CD4-positive, alpha-beta T cell (primary cell): ENCODE measurements around the gene C10orf95. TPM values are rescaled to one million over a fixed set of nuclear protein-coding genes. Genes with fewer than 3 reads are reported as not detected.

Experiments
- ATAC-seq: fragments of 200-7000 bp; cut with Tn5 transposase; one replicate; pipeline ENCODE4 v1.10.0; 2022; ENCODE audit warnings: mild to moderate bottlenecking; ENCODE audit not compliant: poor library complexity
- CTCF ChIA-PET: fragments of 350-600 bp; sonication (Branson Sonifier 250); formaldehyde crosslinking; loops from one replicate; lab custom pipeline; 2021; ENCODE audit warnings: antibody characterized with exemption, inconsistent platforms; lab: Charles Lee
- POLR2A ChIA-PET: fragments of 350-600 bp; sonication (Branson Sonifier 250); formaldehyde crosslinking; loops from one replicate; lab custom pipeline; 2021; ENCODE audit warnings: antibody characterized with exemption, inconsistent platforms; lab: Charles Lee
- DNase-seq, 14 experiments: peaks; one replicate each; pipeline ENCODE4 v3.0.0-alpha.2; 2013 to 2020; ENCODE audit warnings: mixed read lengths in 2 of 14
- H3K27ac ChIP-seq, 2 donors: one replicate each; pipeline versions ENCODE4 v1.5.1 to v1.7.0; 2013; ENCODE audit warnings: low read length in 2 of 2, low read depth in 1 of 2, mild to moderate bottlenecking in 1 of 2
- H3K27me3 ChIP-seq, 2 experiments: 1 replicate in 1 of 2; 2 replicates in 1 of 2; pipeline versions ENCODE4 v1.6.1 to v1.7.0; 2013; ENCODE audit warnings: low read length in 2 of 2, control low read depth in 1 of 2, mild to moderate bottlenecking in 1 of 2, moderate library complexity in 1 of 2; ENCODE audit not compliant: insufficient read depth in 2 of 2, control insufficient read depth in 1 of 2
- H3K36me3 ChIP-seq: one replicate; pipeline ENCODE4 v1.6.1; 2013; ENCODE audit warnings: low read length, control low read depth; ENCODE audit not compliant: insufficient read depth
- H3K4me1 ChIP-seq: one replicate; pipeline ENCODE4 v1.6.1; 2013; ENCODE audit warnings: low read length, control low read depth; ENCODE audit not compliant: insufficient read depth
- H3K4me3 ChIP-seq: one replicate; pipeline ENCODE4 v1.5.1; 2013; ENCODE audit warnings: mild to moderate bottlenecking, low read length, moderate library complexity
- H3K9me3 ChIP-seq, 2 experiments: 1 replicate in 1 of 2; 2 replicates in 1 of 2; pipeline versions ENCODE4 v1.6.1 to v1.7.0; 2013; ENCODE audit warnings: low read length in 2 of 2, mild to moderate bottlenecking in 2 of 2, control low read depth in 1 of 2, moderate library complexity in 1 of 2; ENCODE audit not compliant: control insufficient read depth in 1 of 2, insufficient read depth in 1 of 2
- H3K27ac Mint-ChIP-seq: one replicate; pipeline ENCODE4 v1.8.0; 2020; ENCODE audit warnings: mixed read lengths
- H3K27me3 Mint-ChIP-seq: one replicate; pipeline ENCODE4 v1.8.0; 2021; ENCODE audit warnings: mixed read lengths
- H3K36me3 Mint-ChIP-seq: one replicate; pipeline ENCODE4 v1.8.0; 2021; ENCODE audit warnings: low read depth, mixed read lengths
- H3K4me1 Mint-ChIP-seq: one replicate; pipeline ENCODE4 v1.8.0; 2021; ENCODE audit warnings: low read depth, mixed read lengths
- H3K4me3 Mint-ChIP-seq: one replicate; pipeline ENCODE4 v1.8.0; 2020; ENCODE audit warnings: mild to moderate bottlenecking, mixed read lengths
- H3K9me3 Mint-ChIP-seq: one replicate; pipeline ENCODE4 v1.8.0; 2020; ENCODE audit warnings: mixed read lengths
- intact Hi-C, 2 experiments: fragments of 100-400 bp; cut with DNase I in 1 of 2; cut with micrococcal nuclease in 1 of 2; formaldehyde crosslinking; loops; one replicate each; pipeline versions ENCODE4 v1.15.1 to v1.9.0; 2023 to 2025; cut with DNase I, micrococcal nuclease
- total RNA-seq, 174 experiments: library from RNA in 2 of 174; stranded (reverse) in 2 of 174; gene quantifications; one replicate each; pipeline ENCODE4 v1.2.3 and lab custom pipeline; 2021 to 2026
- TF ChIP-seq, protein P1 (sequence below): fragments of 200-600 bp; IDR thresholded peaks from one replicate; pipeline ENCODE4 v1.8.0; 2022; ENCODE audit warnings: antibody characterized with exemption, mild to moderate bottlenecking

C10orf95 gene
- total RNA-seq, 2 experiments from 2014 or later: 0.16 to 0.28 TPM

DNA sequence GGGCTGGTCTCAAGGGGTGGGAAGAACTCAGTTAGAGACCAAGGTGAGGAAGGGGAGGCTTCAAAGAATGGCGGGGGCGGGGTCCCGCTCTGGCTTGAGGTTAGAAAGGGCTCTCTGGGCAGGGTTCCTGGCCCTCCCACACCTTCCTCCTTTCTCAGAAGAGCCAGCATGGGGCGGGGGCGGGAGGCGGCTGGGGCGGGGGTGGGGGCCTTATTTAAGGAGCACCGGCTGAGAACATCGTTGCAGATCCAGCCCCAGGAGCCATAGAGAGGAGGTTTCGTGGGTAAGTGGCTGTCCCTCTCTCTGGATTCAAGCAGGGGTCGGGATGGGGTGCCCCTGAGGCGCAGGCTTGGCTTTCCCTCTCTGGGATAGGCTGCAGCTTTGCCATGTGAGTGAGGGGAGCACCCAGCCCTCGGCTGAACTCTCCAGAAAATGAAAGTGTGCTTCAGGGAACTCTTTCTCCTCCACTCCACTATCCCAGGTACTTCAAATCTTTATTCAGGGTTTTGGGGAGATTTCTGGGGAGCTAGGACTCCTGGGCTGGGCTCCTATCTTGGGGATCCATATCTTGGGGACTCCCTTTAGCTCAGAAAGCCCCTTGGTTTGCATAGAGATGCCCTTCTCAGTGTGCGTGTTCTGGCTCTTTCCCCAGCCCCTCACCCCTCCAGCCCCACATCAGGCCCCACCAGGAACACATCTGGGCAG is 15.7 kb downstream of the C10orf95 start:
- peak overlapping the region; percentile 85 for H3K4me3 Mint-ChIP-seq
- H3K4me1 ChIP-seq: peaks cover 68% of the 10 kb centered on the region
- H3K27ac Mint-ChIP-seq: peak overlapping the region; percentile 92
- H3K27ac ChIP-seq: peak overlapping the region; percentile 59 to 71
- H3K36me3 ChIP-seq: peaks cover 1% of the 10 kb centered on the region
- peak overlapping the region; percentile 64 for H3K4me3 ChIP-seq
- POLR2A ChIA-PET: interaction anchor here (1.3 to 5.9 kb wide), 6 partner anchors 15 to 69 kb away, joined by 3 to 131 read pairs (median 9); partner anchors contain the start of genes ACTR1A, C10orf95, FBXL15 and NFKB2
- no peaks in the 10 kb centered on the region for H3K9me3 ChIP-seq
- no peaks in the 10 kb centered on the region for H3K27me3 ChIP-seq
- H3K4me1 Mint-ChIP-seq: peaks cover 64% of the 10 kb centered on the region
- H3K27me3 Mint-ChIP-seq: no peaks in the 10 kb centered on the region
- DNase-seq (peak in 4 of 14 experiments; percentile 36 to 52 (median 42)), ATAC-seq (peak; percentile 7)
- CTCF ChIA-PET: interaction anchor here (0.6 to 1.3 kb wide), 4 partner anchors 13 to 306 kb away, joined by 3 to 4 read pairs (median 3); no protein-coding TSS in a partner anchor
- H3K9me3 Mint-ChIP-seq: no peaks in the 10 kb centered on the region
- intact Hi-C loops: no loop called here
- H3K36me3 Mint-ChIP-seq: peaks cover 10% of the 10 kb centered on the region
- TF ChIP-seq, protein P1, sequence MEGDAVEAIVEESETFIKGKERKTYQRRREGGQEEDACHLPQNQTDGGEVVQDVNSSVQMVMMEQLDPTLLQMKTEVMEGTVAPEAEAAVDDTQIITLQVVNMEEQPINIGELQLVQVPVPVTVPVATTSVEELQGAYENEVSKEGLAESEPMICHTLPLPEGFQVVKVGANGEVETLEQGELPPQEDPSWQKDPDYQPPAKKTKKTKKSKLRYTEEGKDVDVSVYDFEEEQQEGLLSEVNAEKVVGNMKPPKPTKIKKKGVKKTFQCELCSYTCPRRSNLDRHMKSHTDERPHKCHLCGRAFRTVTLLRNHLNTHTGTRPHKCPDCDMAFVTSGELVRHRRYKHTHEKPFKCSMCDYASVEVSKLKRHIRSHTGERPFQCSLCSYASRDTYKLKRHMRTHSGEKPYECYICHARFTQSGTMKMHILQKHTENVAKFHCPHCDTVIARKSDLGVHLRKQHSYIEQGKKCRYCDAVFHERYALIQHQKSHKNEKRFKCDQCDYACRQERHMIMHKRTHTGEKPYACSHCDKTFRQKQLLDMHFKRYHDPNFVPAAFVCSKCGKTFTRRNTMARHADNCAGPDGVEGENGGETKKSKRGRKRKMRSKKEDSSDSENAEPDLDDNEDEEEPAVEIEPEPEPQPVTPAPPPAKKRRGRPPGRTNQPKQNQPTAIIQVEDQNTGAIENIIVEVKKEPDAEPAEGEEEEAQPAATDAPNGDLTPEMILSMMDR: no peak

DNA sequence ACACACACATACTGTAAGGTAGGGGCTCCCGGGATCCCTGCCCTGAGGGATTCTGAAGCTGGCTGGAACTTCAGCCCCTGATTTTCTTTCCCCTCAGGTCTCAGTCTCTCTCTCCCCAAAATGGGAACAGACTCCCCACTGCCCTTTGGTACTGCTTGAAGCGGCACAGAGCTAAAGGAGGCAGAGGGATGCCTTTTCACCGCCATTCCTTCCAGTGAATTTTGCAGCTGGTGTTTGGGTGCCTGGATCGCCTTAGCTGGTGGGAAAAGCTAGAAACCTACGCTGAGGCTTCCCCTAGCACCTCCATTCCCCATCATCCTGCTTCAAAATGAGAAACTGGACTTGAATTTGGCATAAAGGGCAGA is 16.2 kb downstream of the C10orf95 start:
- ChIA-PET POLR2A (interaction anchor here (1.4 to 5.9 kb wide), 5 partner anchors 14 to 67 kb away, joined by 3 to 131 read pairs (median 13); partner anchors contain the start of genes ACTR1A, C10orf95, FBXL15 and NFKB2), CTCF (interaction anchor here (0.6 to 1.3 kb wide), 3 partner anchors 36 to 305 kb away, joined by 3 read pairs; partner anchors contain the start of gene ACTR1A)
- DNase-seq (no peak), ATAC-seq (no peak)
- Histone ChIP-seq H3K4me1 (peaks cover 68% of the 10 kb centered on the region), H3K36me3 (peaks cover 2% of the 10 kb centered on the region), H3K9me3 (no peaks in the 10 kb centered on the region), H3K27ac (peak overlapping the region; percentile 59 to 71), H3K4me3 (peak overlapping the region; percentile 64), H3K27me3 (no peaks in the 10 kb centered on the region)
- intact Hi-C loops: no loop called here
- Mint-ChIP-seq H3K4me3 (peak overlapping the region; percentile 85), H3K36me3 (peaks cover 10% of the 10 kb centered on the region), H3K4me1 (peaks cover 64% of the 10 kb centered on the region), H3K27ac (peak overlapping the region; percentile 92), H3K9me3 (no peaks in the 10 kb centered on the region), H3K27me3 (no peaks in the 10 kb centered on the region)
- TF ChIP-seq, protein P1: no peak

DNA sequence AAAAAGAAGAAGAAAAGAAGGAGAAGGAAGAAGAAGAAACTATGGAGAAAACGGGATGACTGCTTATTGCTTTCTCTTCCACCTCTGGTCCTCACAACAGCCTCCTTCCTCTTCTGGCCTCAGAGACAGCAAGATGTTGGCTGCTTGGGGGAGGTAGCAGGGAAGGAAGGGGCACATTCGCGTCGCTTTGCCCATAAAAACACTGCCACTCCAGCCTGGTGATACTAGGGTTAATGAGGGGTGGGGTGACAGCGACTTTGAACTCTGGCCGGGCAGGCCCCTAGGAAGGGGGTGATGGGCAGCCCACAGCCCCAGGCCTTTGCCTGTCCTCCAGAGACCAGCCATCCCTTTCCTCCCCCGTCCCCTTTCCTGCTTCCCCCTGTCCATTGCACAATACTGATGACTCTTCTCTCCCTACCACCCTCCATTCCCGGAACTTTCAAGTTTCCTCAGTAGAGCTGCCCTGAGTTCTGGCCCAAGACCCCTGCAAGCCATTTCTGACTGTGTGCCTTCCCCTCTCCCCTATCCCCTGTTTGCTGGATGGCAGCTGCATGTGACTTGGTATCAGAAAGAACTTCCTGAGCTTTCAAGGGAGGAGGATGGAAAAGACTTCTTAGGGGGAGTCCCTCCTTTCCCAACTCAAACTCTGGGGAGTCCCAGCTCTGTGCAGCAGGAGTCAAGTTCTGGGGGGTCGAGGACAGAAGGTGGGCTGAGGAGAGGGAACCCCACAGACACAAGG is 16.8 kb downstream of the C10orf95 start:
- Mint-ChIP-seq H3K4me3 (peak overlapping the region; percentile 85), H3K4me1 (peaks cover 64% of the 10 kb centered on the region), H3K27ac (peak overlapping the region; percentile 92), H3K9me3 (no peaks in the 10 kb centered on the region), H3K27me3 (no peaks in the 10 kb centered on the region), H3K36me3 (peaks cover 10% of the 10 kb centered on the region)
- Histone ChIP-seq H3K9me3 (no peaks in the 10 kb centered on the region), H3K4me3 (no peak overlapping the region), H3K4me1 (peaks cover 68% of the 10 kb centered on the region), H3K36me3 (peaks cover 2% of the 10 kb centered on the region), H3K27me3 (no peaks in the 10 kb centered on the region), H3K27ac (peak overlapping the region; percentile 59 to 71)
- POLR2A ChIA-PET: interaction anchor here (1.0 to 5.9 kb wide), 5 partner anchors 14 to 211 kb away, joined by 3 to 131 read pairs (median 13); partner anchors contain the start of genes C10orf95, FBXL15 and GBF1
- CTCF ChIA-PET: interaction anchor here (0.6 to 1.3 kb wide), 4 partner anchors 8 to 305 kb away, joined by 3 read pairs; partner anchors contain the start of gene ACTR1A
- DNase-seq (peak in 1 of 14 experiments; percentile 20), ATAC-seq (no peak)
- intact Hi-C loops: loop anchor here (1.0 to 5.0 kb wide), 2 partner anchors 15 to 68 kb away; partner anchors contain the start of genes ACTR1A (in 1 of the 2) and SUFU (in 1 of the 2)
- TF ChIP-seq, protein P1: no peak
